Activated CD8-positive, alpha-beta T cell treated with anti-CD3 and anti-CD28 coated beads for 36 hours (primary cell): Measurements from ENCODE around the gene SH3PXD2B. TPM values are rescaled to one million over a fixed set of nuclear protein-coding genes. Genes with fewer than 3 reads are reported as not detected.

Experiments
- ATAC-seq: fragments of 200-7000 bp; cut with Tn5 transposase; one replicate; pipeline ENCODE4 v1.10.0; 2021; ENCODE audit warnings: mild to moderate bottlenecking, moderate library complexity
- CTCF ChIA-PET: fragments of 350-600 bp; sonication (Branson Sonifier 250); formaldehyde crosslinking; loops from one replicate; lab custom pipeline; 2021; ENCODE audit warnings: antibody characterized with exemption; lab: Charles Lee
- POLR2A ChIA-PET: fragments of 350-600 bp; sonication (Branson Sonifier 250); formaldehyde crosslinking; loops from one replicate; lab custom pipeline; 2021; ENCODE audit warnings: antibody characterized with exemption; lab: Charles Lee
- DNase-seq: peaks from one replicate; pipeline ENCODE4 v3.0.0-alpha.2; 2020
- H3K27ac Mint-ChIP-seq: one replicate; pipeline ENCODE4 v1.8.0; 2021; ENCODE audit warnings: mild to moderate bottlenecking, mixed read lengths
- H3K27me3 Mint-ChIP-seq: one replicate; pipeline ENCODE4 v1.8.0; 2021; ENCODE audit warnings: mixed read lengths
- H3K36me3 Mint-ChIP-seq: one replicate; pipeline ENCODE4 v1.8.0; 2021; ENCODE audit warnings: low read depth, mixed read lengths
- H3K4me1 Mint-ChIP-seq: one replicate; pipeline ENCODE4 v1.8.0; 2021; ENCODE audit warnings: low read depth, mixed read lengths
- H3K4me3 Mint-ChIP-seq: one replicate; pipeline ENCODE4 v1.8.0; 2021; ENCODE audit warnings: mild to moderate bottlenecking, moderate library complexity, mixed read lengths
- H3K9me3 Mint-ChIP-seq: one replicate; pipeline ENCODE4 v1.8.0; 2021; ENCODE audit warnings: mixed read lengths
- CTCF ChIP-seq: fragments of 200-600 bp; IDR thresholded peaks from one replicate; pipeline ENCODE4 v1.8.0; 2022; ENCODE audit warnings: antibody characterized with exemption, mild to moderate bottlenecking
- intact Hi-C: fragments of 100-400 bp; cut with micrococcal nuclease; formaldehyde crosslinking; loops from one replicate; pipeline ENCODE4 v1.10.0; 2022
- total RNA-seq, 2 experiments: library from RNA; stranded (reverse); gene quantifications; one replicate each; pipeline ENCODE4 v1.2.3, GENCODE V29; 2021

SH3PXD2B gene
- total RNA-seq, 2 experiments from 2014 or later = 0.38 to 0.47 TPM

GRCh38 chr5:172447646-172448365 lies 6.5 kb downstream of the SH3PXD2B start:
- CTCF ChIA-PET = no interaction called here
- H3K4me1 Mint-ChIP-seq = peaks cover 10% of the 10 kb centered on the region
- H3K27me3 Mint-ChIP-seq = peaks cover 34% of the 10 kb centered on the region
- DNase-seq = no peak
- ATAC-seq = no peak
- H3K27ac Mint-ChIP-seq = no peak overlapping the region
- TF ChIP-seq CTCF = no peak
- no peak overlapping the region for H3K4me3 Mint-ChIP-seq
- H3K36me3 Mint-ChIP-seq = no peaks in the 10 kb centered on the region
- no peaks in the 10 kb centered on the region for H3K9me3 Mint-ChIP-seq
- POLR2A ChIA-PET = no interaction called here
- intact Hi-C loops = no loop called here

- no peak for TF ChIP-seq CTCF
- H3K27me3 Mint-ChIP-seq = peaks cover 26% of the 10 kb centered on the region
- H3K36me3 Mint-ChIP-seq = no peaks in the 10 kb centered on the region
- POLR2A ChIA-PET = no interaction called here
- ATAC-seq = no peak
- no peak overlapping the region for H3K4me3 Mint-ChIP-seq
- no peak overlapping the region for H3K27ac Mint-ChIP-seq
- intact Hi-C loops = no loop called here
- H3K9me3 Mint-ChIP-seq = no peaks in the 10 kb centered on the region
- DNase-seq = no peak
- H3K4me1 Mint-ChIP-seq = peaks cover 10% of the 10 kb centered on the region
- CTCF ChIA-PET = no interaction called here
Measured at GRCh38 chr5:172446336-172447051, 7.8 kb downstream of the SH3PXD2B start.

GRCh38 chr5:172445866-172446265 lies 8.5 kb downstream of the SH3PXD2B start:
- H3K4me3 Mint-ChIP-seq = no peak overlapping the region
- H3K4me1 Mint-ChIP-seq = peaks cover 8% of the 10 kb centered on the region
- POLR2A ChIA-PET = interaction anchor here (0.6 to 1.5 kb wide), 2 partner anchors 17 to 19 kb away, joined by 3 to 5 read pairs; no protein-coding TSS in a partner anchor
- peaks cover 24% of the 10 kb centered on the region for H3K27me3 Mint-ChIP-seq
- CTCF ChIA-PET = no interaction called here
- intact Hi-C loops = no loop called here
- no peak overlapping the region for H3K27ac Mint-ChIP-seq
- TF ChIP-seq CTCF = no peak
- no peaks in the 10 kb centered on the region for H3K9me3 Mint-ChIP-seq
- no peaks in the 10 kb centered on the region for H3K36me3 Mint-ChIP-seq
- ATAC-seq (no peak), DNase-seq (no peak)

GRCh38 chr5:172444626-172445365 lies 9.5 kb downstream of the SH3PXD2B start:
- no peak for DNase-seq
- H3K4me1 Mint-ChIP-seq = peaks cover 8% of the 10 kb centered on the region
- H3K27ac Mint-ChIP-seq = no peak overlapping the region
- no peaks in the 10 kb centered on the region for H3K36me3 Mint-ChIP-seq
- H3K4me3 Mint-ChIP-seq = no peak overlapping the region
- H3K9me3 Mint-ChIP-seq = no peaks in the 10 kb centered on the region
- ATAC-seq = no peak
- POLR2A ChIA-PET = interaction anchor here (0.6 to 1.5 kb wide), 3 partner anchors 16 to 74 kb away, joined by 3 to 5 read pairs (median 3); no protein-coding TSS in a partner anchor
- TF ChIP-seq CTCF = no peak
- CTCF ChIA-PET = interaction anchor here (0.8 to 1.5 kb wide), 2 partner anchors 21 to 74 kb away, joined by 3 read pairs; no protein-coding TSS in a partner anchor
- H3K27me3 Mint-ChIP-seq = peaks cover 23% of the 10 kb centered on the region
- intact Hi-C loops = no loop called here
